Hematopoietic multipotent progenitor cell treated with erythropoietin and hydrocortisone succinate and interleukin-3 and kit ligand, for 17 days (in vitro differentiated cells): ENCODE measurements around the gene NELL1.
"Not testable (repeated sequence)": the region's sequence is repeated elsewhere in the genome, so short reads cannot be mapped to it uniquely, and the experiment has no call there.

Source experiments
- DNase-seq: peaks from one replicate; pipeline ENCODE4 v3.0.0-alpha.2; 2015; ENCODE audit warnings: low spot score

NELL1 gene

DNA sequence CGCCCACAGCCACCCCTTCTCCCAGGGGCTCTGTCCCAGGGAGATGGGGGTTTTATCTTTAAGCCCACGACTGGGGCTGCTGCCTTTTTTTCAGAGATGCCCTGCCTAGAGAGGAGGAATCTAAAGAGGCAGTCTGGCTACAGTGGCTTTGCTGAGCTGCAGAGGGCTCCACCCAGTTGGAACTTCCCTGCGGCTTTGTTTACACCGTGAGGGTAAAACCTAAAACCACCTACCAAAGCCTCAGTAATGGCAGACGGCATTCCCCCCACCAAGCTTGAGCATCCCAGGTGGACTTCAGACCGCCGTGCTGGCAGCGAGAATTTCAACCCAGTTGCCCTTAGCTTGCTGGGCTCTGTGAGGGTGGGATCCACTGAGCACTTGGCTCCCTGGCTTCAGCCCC lies 535.8 kb downstream of the NELL1 start:
- DNase-seq, result no peak

DNA sequence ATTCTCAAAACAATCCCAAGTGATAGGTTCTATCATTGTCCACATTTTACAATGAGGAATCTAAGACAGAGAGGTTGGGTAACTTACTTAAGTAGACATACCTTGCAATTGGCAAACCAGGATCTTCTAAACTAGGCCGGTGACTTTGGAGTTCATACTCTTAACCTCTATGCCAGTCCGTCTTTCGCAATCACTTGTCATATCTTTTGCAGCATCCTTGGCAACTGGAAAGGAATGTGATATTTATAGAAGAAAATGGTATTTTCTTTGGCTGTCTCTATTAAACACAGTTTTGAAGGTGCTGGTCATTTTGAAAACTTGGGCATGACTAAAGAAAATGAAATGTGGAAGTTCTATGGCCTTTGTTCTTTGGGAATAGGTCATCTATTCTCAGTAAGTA lies 556.5 kb downstream of the NELL1 start:
- DNase-seq, result no peak

DNA sequence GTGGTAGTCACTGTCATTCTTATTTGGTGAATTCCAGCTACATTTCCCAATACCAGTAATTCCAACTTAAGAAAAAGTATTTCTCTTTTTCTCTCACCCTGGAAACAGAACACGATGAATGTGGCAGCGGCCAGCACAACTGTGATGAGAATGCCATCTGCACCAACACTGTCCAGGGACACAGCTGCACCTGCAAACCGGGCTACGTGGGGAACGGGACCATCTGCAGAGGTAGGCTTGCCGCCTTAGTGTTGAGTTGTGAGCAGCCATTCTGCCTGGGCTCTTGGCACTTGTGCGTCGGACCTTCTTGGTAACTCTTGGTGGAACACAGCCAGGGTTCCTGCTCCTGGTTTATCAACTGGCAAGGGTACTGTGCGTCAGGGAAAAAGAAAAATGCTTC lies 559.8 kb downstream of the NELL1 start:
- no peak for DNase-seq

DNA sequence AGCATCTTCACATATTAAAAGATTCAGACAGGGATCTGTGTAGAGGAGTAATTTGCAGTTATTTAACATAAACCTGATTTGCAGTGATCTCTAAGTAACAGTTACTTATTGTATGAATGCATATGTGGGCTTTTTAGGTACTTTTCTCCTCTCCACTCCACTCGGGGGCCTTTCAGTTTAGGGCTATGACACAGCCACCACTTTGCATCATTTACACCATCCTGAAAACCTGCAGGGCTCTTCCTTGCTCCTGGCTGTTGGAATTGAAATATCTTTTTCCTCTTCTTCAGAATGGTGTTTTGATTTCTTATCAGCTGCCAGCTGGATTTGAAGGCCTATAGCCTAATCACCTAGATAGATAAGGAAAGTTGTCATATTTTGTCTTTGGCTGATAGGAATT lies 580.8 kb downstream of the NELL1 start:
- DNase-seq, result no peak

DNA sequence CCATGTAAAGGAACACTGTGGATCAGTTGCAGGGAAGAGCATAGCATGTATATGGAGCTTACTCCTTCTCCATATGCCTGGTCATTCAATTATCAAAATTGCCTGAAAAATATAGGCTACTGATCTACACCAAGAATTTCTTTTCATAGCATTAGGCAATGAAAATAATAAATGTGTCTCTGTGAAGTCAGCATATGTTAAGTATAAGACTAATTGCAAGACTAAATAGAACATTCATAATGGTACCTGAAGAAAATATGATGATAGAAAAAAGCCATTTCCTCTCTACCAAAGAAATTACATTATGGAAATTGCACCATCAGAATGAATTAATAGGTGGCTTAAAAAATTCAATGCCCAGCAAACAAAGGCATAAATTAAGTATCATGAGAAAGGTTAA lies 584.7 kb downstream of the NELL1 start:
- DNase-seq, result no peak

DNA sequence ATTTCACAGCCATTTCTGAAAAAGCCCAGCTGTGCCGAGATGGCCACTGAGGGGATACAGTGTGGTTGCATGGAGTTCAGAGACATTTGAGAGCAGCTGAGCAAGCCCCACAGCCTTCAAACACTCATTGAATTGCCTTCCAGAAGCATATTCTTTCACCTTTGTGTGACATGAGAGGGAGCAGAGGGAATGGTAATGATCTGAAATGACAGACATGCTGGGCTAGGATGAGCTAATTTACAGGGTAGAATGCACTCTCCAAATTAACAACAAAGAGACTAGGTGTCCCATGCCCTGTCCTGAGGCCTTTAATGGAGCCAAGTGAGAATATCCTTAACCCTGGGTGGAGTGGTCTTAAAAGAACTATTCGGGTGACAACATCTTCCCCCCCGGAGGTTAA lies 585.4 kb downstream of the NELL1 start:
- DNase-seq, result no peak

DNA sequence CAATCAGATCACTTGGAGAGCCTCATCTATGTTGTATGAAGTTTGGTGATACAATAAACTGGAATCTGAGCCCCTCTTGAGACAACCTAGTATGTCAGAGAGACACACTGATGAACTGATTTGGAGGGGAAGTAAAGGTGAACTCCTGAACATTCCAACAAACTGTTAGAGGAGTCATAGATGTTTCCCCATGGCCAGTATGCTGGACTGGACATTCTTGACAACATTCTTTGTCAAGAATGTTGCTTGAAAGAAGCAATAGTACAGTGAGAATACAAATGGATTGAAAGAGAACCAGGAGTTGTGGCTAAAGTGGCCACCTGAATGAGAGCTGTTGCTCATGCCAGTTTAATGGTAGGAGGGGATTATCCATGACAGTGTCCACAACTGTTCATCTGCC lies 588.1 kb downstream of the NELL1 start:
- DNase-seq, result no peak

DNA sequence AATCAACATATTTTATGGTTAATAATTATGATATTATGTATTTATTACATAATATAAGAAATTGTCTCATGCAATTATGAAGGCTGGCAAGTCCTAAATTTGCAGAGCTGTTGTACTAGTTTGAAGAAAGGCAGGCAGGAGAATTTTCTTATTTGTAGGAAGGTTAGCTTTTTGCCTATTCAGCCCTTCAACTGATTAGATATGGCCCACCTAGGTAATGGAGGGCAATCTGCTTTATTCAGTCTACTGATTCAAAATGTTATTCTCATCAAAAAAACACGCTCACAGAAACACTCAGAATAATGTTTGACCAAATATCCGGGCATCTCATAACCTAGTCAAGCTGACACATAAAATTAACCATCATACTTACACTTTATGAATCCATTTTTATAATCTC lies 589.0 kb downstream of the NELL1 start:
- DNase-seq, result no peak

DNA sequence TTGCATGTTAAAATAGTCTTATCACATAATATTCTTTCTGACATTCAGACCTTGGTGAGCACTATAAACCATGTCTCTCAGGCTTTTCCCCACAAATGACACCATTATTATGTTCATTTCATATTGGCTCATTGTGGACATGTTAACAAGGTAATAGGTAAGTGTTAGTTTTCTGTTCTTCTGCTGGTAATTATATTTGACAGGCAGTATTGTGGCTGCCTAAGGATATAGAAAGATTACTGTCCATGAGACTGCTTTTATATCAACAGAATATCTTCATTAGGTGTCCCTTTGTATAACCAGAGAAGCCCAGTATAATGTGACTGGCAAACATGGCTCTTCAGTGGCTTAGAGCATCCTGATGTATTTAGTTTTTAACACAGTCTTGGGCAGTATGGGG lies 590.7 kb downstream of the NELL1 start:
- DNase-seq, result no peak

DNA sequence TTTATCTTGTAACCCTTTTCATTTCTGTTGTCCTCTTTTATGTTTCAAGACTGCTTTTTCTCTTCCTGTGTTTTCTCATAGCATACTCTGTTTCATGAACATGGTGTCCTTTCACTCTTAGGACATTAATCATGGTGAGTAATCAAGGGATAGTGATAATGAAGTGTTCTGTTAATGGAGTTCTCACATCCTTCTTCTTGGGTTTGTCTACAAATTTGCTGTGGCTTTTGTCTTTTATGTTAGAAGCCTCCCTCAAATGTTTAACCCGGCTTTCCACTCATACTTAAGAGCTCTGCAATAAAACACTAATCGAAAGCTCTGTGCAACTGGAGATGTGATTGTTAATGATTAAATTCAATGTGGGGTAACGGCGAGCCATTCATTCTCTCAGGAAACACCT lies 593.6 kb downstream of the NELL1 start:
- no peak for DNase-seq

DNA sequence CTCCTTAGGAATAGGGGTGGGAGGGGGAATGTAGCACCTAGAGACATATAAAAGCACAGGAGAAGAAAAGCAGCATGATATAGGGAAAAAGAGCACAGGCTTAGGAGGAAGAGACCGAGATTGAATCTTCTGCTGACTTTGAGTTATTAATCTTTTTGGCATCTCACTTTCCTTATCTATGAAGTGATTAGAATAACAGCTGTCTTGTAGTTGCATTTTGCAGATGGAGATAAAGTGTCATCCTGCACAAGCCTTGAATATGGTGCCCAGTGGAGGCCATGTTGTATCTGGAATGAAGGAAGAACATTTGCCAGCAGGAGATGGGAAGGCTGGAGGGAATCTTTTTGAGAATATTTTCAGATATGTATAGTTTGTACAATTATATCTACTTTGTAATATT lies 594.7 kb downstream of the NELL1 start:
- no peak for DNase-seq

DNA sequence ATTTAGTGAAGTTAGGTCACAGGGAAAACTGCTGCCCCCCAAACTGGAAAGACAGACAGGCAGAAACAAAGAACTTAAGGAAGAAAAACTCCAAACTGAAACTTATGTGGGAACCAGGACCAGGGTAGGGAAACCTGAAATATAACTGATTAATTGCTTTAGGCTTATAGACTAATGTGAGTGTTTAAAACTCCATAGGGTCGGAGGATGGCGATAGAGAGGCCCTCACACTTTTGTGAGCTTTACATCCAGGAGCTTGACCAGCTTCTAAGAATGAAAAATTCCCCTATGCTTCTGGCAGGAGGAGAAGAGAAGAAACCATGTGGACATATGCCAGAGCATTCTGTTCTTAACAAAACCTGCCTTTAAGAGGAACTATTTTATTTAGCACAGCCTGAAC lies 598.6 kb downstream of the NELL1 start:
- no peak for DNase-seq

DNA sequence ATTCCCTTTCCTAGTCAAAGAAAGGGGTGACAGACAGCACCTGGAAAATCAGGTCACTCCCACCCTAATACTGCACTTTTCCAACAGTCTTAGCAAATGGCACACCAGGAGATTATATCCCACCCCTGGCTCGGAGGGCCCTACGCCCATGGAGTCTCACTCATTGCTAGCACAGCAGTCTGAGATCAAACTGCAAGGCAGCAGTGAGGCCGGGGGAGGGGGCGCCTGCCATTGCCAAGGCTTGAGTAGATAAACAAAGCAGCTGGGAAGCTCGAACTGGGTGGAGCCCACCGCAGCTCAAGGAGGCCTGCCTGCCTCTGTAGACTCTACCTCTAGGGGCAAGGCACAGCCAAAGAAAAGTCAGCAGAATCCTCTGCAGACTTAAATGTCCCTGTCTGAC lies 602.8 kb downstream of the NELL1 start:
- not testable (repeated sequence) for DNase-seq

DNA sequence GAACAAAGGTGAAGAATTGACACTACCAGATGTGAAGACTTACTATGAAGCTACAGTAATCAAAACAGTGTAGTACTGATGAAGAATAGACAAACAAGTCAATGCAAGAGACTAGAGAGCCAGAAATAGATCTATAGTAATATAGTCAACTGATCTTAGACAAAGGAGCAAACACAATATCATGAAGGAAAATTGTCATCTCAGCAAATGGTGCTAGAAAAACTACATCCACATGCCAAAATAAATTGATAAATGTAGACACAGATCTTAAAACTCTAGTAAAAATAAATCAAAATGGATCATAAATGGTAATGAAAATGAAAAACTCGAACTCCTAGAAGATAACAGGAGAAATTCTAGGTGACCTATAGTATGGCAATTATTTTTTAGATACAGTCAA lies 609.5 kb downstream of the NELL1 start:
- no peak for DNase-seq

DNA sequence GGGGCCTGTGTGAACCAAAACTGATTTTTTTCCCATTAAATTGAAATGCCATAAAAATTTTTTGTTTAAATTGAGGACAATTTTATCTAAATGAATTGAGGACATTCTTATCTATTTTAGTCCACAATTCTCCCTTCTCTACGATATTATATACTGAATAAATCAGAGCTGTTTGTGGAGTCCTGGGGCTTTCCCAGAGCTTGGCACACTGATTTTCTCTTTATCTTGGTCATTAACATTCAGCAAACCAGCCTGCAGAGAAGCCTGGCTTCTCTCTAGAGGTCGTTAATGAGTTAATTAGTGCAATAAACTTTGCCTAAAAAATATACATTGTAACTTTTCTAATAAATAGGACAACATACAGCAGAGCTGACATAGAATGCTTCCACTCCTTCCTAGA lies 615.7 kb downstream of the NELL1 start:
- DNase-seq, result no peak

DNA sequence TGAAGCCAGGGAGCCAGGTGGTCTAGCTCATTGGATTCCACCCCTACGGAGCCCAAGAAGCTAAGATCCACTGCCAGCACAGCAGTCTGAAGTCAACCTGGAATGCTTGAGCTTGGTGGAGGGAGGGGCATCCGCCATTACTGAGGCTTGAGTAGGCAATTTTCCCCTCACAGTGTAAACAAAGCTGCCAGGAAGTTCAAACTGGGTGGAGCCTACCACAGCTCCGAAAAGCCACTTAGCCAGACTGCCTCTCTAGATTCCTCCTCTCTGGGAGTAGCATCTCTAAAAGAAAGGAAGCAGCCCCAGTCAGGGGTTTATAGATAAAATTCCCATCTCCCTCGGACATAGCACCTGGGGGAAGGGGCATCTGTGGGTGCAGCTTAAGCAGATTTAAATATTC lies 620.3 kb downstream of the NELL1 start:
- DNase-seq, result no peak

DNA sequence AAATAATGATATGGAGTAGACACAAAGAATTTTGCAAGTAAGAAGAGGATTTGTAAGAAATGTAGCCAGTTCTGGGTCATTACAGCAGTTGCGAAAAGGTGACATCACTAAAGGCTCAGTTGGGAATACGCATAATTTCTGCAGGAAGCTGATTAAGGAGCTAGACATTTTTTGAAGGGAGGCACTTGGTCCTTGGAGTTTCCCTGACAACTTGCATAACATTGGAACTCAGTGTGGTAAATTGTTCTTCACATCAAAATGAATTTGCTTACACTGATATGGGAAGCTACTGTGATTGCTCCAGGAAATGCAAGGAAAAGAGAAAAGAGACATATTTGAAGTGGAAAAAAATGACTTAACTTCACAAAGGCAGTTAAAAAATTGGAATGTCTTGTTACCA lies 626.1 kb downstream of the NELL1 start:
- DNase-seq, result no peak

DNA sequence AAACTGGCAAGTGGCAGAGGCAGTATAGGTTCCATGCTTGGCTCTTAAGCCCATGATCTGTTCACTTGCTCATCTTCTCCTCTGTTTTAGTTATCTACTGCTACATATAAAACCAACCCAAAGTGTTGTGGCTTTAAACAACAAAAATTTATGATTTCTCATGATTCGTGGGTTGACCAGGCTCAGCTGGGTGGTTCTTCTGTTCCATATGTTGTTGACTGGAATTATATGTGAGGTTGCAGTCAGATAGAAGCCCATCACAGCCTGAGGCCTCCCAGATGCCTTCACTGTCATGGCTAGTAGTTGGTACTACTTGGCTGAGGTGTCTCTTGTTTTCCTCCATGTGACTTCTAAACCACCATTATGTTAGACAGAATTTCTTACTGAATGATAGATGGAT lies 632.6 kb downstream of the NELL1 start:
- no peak for DNase-seq

DNA sequence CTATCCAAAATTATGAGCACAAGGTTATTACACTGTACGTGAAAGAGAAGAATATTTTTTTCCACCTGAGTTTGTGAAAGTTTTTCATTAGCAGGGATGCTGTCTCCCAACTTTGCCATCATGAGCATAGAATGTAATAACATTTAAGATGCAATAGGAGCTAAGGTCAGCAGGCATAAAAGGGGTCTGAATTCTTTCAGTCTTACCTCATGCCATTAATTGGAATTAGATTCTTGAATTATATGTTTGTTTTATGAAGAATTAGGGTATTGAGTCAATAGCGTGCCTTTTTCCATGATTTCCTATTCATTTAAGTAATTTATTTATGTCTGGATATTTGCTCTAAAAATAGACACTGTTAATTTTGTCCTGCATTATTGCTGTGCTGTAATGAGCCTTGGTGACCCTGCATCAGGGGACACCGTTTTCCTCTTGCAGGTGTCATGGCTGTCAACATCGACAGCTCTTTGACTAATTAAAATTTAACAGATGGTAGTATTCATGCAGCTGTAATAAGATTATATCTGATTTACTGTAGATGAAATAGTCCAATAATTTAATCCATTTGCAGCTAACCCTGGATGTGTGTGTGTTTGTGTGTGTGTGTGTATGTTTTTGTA lies 637.5 kb downstream of the NELL1 start:
- no peak for DNase-seq

DNA sequence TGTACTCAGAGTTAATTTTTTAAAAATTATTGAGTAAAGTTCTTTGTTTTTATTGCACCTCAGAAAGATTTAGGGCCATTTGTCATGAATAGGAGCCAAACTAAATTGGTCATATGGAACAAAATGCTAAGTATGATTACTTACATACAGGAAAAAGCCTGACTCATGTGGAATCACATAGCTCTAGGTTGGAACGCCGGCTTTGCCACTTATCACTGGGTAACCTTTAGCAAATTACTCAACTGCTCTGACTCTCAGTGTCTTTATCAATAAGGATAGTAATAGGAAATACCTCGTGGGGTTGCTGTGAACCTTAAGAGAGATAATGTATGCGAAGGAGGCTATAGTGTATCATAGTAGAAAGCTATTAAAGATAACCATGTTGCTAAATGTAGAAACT lies 638.5 kb downstream of the NELL1 start:
- DNase-seq, result no peak

DNA sequence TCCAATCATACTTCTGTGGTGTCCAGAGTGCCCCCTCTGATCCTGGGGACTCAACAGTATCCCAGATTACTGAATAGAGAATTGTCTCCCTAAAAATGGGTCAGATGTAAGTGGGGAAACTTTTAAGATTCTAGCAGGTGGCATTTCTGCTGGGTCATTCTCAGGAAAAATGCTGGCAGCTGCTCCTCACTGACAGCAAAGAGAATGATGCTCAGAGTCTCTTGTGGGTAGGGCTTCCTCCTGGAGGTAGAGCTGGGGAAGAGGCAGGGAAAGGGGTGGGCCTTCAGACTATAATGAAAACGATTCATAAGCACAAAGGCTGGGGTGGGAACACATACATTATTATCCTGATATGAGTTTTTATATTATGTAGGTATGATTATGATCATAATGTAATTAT lies 647.2 kb downstream of the NELL1 start:
- DNase-seq, result no peak

DNA sequence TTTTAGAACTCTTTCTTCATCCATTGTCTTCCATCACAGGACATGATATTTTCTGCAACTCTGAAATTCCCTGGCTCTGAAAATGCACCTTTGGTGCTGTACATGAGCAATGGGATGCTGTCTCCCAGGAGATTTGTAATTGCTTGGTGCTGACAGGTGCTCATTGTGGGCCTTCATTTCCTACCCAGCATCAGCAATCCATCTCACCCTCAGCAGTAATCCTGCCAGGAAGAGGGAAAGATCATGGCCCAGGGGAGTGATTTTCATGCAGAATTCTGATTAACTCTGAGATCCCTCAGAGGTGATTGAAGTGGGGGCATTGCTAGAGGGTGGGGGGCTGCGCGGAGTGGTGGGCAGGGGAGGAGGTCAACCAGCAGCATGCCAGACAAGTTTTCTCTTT lies 651.7 kb downstream of the NELL1 start:
- DNase-seq, result no peak

DNA sequence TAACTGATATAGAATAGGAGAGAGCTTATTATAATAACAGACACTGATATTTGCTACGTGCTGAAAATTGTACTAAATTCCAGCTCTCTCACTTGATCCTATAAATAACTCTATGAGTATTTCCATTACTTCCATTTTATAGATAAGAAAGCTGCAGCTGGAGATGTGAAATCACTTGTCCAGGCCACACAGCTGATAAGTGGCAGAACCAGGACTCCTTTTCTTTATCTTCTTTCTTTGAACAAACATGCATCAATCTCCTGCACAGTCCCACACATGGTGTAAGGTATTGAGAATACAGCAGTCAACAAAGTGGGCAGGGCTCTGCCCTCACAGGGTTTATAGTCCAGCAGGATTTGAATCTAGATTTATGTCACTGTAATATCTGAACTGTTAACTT lies 652.1 kb downstream of the NELL1 start:
- no peak for DNase-seq

DNA sequence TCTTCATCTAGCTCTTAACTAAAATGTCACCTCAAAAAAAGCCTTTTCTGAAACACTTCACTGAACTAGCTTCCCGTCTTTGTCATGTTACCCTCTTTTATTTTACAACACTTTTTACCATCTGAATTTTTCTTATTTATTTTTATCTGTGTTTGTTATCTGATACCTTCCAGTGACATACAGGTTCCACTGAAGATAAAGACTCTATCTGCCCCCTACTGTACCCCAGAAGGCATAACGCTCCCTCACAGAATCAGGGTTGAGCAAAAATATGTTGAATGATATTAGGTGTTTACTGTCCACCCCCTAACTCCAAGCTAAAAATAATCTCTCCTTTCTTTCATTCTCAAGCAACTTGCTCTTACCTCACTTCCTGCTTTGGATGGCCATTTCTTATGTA lies 654.2 kb downstream of the NELL1 start:
- DNase-seq, result no peak

DNA sequence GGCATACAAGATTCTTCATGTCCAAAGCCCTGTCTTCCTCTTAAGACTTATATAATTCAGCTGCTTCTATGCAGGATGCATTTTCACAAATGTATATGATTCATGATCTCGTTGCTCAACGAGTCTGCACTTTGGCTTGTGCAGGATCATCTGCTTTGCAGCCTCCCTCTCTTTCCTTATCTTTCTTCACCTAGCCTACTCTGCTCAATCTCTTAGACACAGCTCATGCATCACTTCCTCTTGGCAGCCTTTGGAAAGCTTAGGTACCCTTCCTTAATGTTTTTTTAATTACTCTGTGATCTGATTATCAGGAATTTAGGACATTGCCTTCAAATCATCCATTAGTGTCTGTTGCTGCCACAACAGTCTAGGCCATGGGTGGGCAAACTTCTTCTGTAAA lies 673.8 kb downstream of the NELL1 start:
- DNase-seq, result no peak
